ENCODE data around the gene LRRC15. TPM values are rescaled to one million over a fixed set of nuclear protein-coding genes. Genes with fewer than 3 reads are reported as not detected.

LRRC15 gene
- total and polyA plus RNA-seq, 7 donors = under 0.01 to 0.23 (median under 0.01) TPM; not detected in 2

GRCh38 chr3:194339356-194339755 lies 30.2 kb downstream of the LRRC15 start:
- TF ChIP-seq POLR2A (IDR thresholded peaks at IDR 0.05) (no peak), POLR2AphosphoS5 (IDR thresholded peaks at IDR 0.05) (no peak), CTCF (IDR thresholded peaks at IDR 0.05) (no peak), EP300 (IDR thresholded peaks at IDR 0.05) (no peak)
- H3K4me1 ChIP-seq = no peaks in the 10 kb centered on the region
- H3K4me3 ChIP-seq = no peak overlapping the region
- no peaks in the 10 kb centered on the region for H3K9me3 ChIP-seq
- H3K36me3 ChIP-seq = no peaks in the 10 kb centered on the region
- no peak overlapping the region for H3K27ac ChIP-seq
- DNase-seq = no peak
- 86 to 89% methylated on average over 9 of the region's 9 CpGs for WGBS, 2 donors
- intact Hi-C loops (cut with DNase I) = loop anchor here (10.0 kb wide), 1 partner anchor 255 kb away; no protein-coding TSS in a partner anchor
- peaks cover 0 to 8% (median 0%) of the 10 kb centered on the region in 3 donors for H3K27me3 ChIP-seq

GRCh38 chr3:194337965-194338753 lies 31.4 kb downstream of the LRRC15 start:
- Histone ChIP-seq H3K4me1 (peaks cover 0 to 9% (median 5%) of the 10 kb centered on the region in 4 donors), H3K27me3 (peaks cover 0 to 14% (median 0%) of the 10 kb centered on the region in 3 donors), H3K36me3 (no peaks in the 10 kb centered on the region), H3K27ac (no peak overlapping the region), H3K4me3 (no peak overlapping the region), H3K9me3 (no peaks in the 10 kb centered on the region)
- TF ChIP-seq EP300 (IDR thresholded peaks at IDR 0.05) (no peak), POLR2AphosphoS5 (IDR thresholded peaks at IDR 0.05) (no peak)
- no peak for DNase-seq
- 83 to 85% methylated on average over 13 of the region's 13 CpGs for WGBS, 2 donors
- intact Hi-C loops (cut with DNase I) = loop anchor here (10.0 kb wide), 1 partner anchor 257 kb away; no protein-coding TSS in a partner anchor

GRCh38 chr3:194336601-194337355 lies 32.8 kb downstream of the LRRC15 start:
- WGBS, 2 donors = 85 to 90% methylated on average over 17 of the region's 17 CpGs
- H3K9me3 ChIP-seq = no peaks in the 10 kb centered on the region
- H3K4me3 ChIP-seq = no peak overlapping the region
- TF ChIP-seq EP300 (IDR thresholded peaks at IDR 0.05) (no peak), POLR2A (IDR thresholded peaks at IDR 0.05) (no peak), CTCF (IDR thresholded peaks at IDR 0.05) (no peak), POLR2AphosphoS5 (IDR thresholded peaks at IDR 0.05) (no peak)
- DNase-seq = no peak
- intact Hi-C loops (cut with DNase I) = loop anchor here (10.0 kb wide), 1 partner anchor 258 kb away; no protein-coding TSS in a partner anchor
- peaks cover 0 to 10% (median 5%) of the 10 kb centered on the region in 4 donors for H3K4me1 ChIP-seq
- no peak overlapping the region for H3K27ac ChIP-seq
- H3K36me3 ChIP-seq = no peaks in the 10 kb centered on the region
- peaks cover 0 to 15% (median 0%) of the 10 kb centered on the region in 3 donors for H3K27me3 ChIP-seq

GRCh38 chr3:194333981-194334320 lies 35.6 kb downstream of the LRRC15 start:
- intact Hi-C loops (cut with DNase I) = loop anchor here (1.0 to 10.0 kb wide), 2 partner anchors 70 to 261 kb away; no protein-coding TSS in a partner anchor
- H3K4me3 ChIP-seq = peak overlapping the region in 3 of 4 donors; percentile 32 to 48 (median 46)

More at GRCh38 chr3:194333981-194334320, 35.6 kb downstream of the LRRC15 start:
- Histone ChIP-seq H3K36me3 (no peaks in the 10 kb centered on the region), H3K9me3 (no peaks in the 10 kb centered on the region), H3K27me3 (peaks cover 0 to 14% (median 0%) of the 10 kb centered on the region in 3 donors), H3K4me1 (peaks cover 0 to 21% (median 11%) of the 10 kb centered on the region in 4 donors), H3K27ac (no peak overlapping the region)
- WGBS, 2 donors = 22 to 35% methylated on average over 15 of the region's 15 CpGs
- TF ChIP-seq EP300 (IDR thresholded peaks at IDR 0.05) (no peak), POLR2A (IDR thresholded peaks at IDR 0.05) (no peak), CTCF (IDR thresholded peaks at IDR 0.05) (peak in 1 of 4 experiments; percentile 10), POLR2AphosphoS5 (IDR thresholded peaks at IDR 0.05) (no peak)
- no peak for DNase-seq
